Mammary microvascular endothelial cell (primary cell): ENCODE data around the gene SGK2. TPM values are rescaled to one million over a fixed set of nuclear protein-coding genes. Genes with fewer than 3 reads are reported as not detected.

Experiments
- total RNA-seq: library from RNA; depleted of rRNA; stranded (reverse); fragments of >200 nt; gene quantifications from 2 replicates; pipeline ENCODE4 v1.2.3, GENCODE V29; 2015

SGK2 gene
- not detected in 2 replicates for total RNA-seq

DNA sequence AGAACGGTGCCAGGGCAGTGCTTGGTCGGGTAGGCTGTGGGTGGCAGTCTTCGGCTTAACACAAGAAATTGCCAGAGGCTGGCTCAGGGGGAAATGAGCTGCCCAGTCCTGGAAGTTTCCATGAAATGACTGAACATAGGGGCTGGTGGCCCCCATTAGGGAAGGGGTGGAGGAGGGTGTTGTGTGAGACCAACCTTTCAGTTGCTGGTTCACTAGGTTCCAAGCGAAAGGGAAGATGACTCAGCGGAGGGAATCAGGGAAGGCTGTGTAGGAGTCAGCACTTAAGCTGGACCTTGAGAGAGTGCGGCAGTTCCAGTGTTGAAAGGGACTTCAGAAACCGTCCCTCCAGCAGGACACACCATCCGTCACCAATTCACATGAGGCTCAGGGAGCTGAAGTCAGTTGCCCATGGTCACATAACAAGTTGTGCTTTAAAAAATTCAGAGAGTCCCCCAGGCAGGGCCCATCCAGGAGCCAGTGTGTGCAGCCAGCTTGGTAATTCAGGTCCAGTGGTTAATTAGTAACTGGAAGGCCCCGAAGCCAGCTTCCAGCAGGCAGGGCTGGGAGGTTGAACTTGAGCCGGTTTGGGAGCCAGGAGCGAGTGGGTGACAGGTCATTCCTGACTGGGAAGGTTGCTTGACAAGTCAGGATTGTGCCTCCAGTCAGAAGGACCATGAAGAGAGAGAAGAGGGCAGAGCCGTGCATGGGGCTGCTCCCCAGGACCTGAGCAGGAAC lies at the start of gene SGK2:
Gene SGK2, plus strand, starts transcription at position 616 of the 735 bp plus-strand sequence. CDS start 7,469 bp downstream, outside the sequence.

GRCh38 chr20:43590392-43591303 lies 31.8 kb downstream of the SGK2 start, which contains the start of gene IFT52:
Gene IFT52 (plus strand): TSS chr20:43590937. CDS start chr20:43594699, 3,762 bp downstream.

Other genes starting within 250 kb of the SGK2 start
- 43.7 and 49.4 TPM in 2 replicates for gene SRSF6, start 101.1 kb upstream of the SGK2 start, total RNA-seq
- gene L3MBTL1, start 51.3 kb upstream of the SGK2 start, total RNA-seq: 0.59 and 0.73 TPM in 2 replicates
- 18.7 and 19.5 TPM in 2 replicates for gene IFT52, start 31.9 kb downstream of the SGK2 start, total RNA-seq
- 76.7 and 81.3 TPM in 2 replicates for gene MYBL2, start 108.1 kb downstream of the SGK2 start, total RNA-seq
- gene GTSF1L, start 168.0 kb downstream of the SGK2 start, total RNA-seq: not detected in 2 replicates